Thyroid gland (tissue), 4 donors: ENCODE results near the gene TAF1A. TPM values are rescaled to one million over a fixed set of nuclear protein-coding genes. Genes with fewer than 3 reads are reported as not detected.
A peak's percentile ranks its signal among the peaks of the same experiment; 100 is the strongest.

Source experiments
- DNase-seq, 2 donors: peaks; one replicate each; pipeline ENCODE4 v3.0.0-alpha.2; 2019
- H3K27ac ChIP-seq, 3 donors: fragments of 200-600 bp; sonication (generic); 1 replicate in 2 of 3; 2 replicates in 1 of 3; pipeline ENCODE4 v1.5.1; 2016 to 2019; ENCODE audit warnings: mild to moderate bottlenecking in 1 of 3, moderate library complexity in 1 of 3
- H3K27me3 ChIP-seq: fragments of 200-600 bp; sonication (generic); one replicate; pipeline ENCODE4 v1.5.1; 2019
- H3K36me3 ChIP-seq, 2 donors: fragments of 200-600 bp; sonication (generic); one replicate each; pipeline ENCODE4 v1.5.1; 2016 to 2019
- H3K4me1 ChIP-seq, 2 donors: fragments of 200-600 bp; sonication (generic); one replicate each; pipeline ENCODE4 v1.5.1; 2017 to 2019
- H3K4me3 ChIP-seq, 3 donors: fragments of 200-600 bp; sonication (generic); replicated peaks in 1 of 3; 1 replicate in 2 of 3; 2 replicates in 1 of 3; pipeline ENCODE4 v1.5.1; 2016; ENCODE audit warnings: mild to moderate bottlenecking in 1 of 3
- H3K9me3 ChIP-seq: fragments of 200-600 bp; sonication (generic); one replicate; pipeline ENCODE4 v1.5.1; 2017
- POLR2A ChIP-seq, 2 donors: fragments of 450-650 bp; IDR thresholded peaks; one replicate each; pipeline ENCODE4 v1.6.1; 2017; ENCODE audit warnings: antibody characterized with exemption in 2 of 2, mild to moderate bottlenecking in 2 of 2, moderate library complexity in 1 of 2
- WGBS, 2 donors: methylation state at CpG; one replicate each; pipeline ENCODE4 v1.1.5; 2017; 5-methylcytosine and 5-hydroxymethylcytosine counted together
- intact Hi-C: fragments of 100-400 bp; cut with DNase I; formaldehyde crosslinking; loops from one replicate; pipeline ENCODE4 v1.15.1; 2023
- total RNA-seq, 4 donors: library from RNA; depleted of rRNA; stranded (reverse); fragments of >200 nt; gene quantifications; one replicate each; pipeline ENCODE4 v1.2.3, GENCODE V29; 2016
- TF ChIP-seq, protein P1 (sequence below), 6 experiments: fragments of 200-600 bp in 3 of 6; fragments of 450-650 bp in 3 of 6; sonication (generic) in 3 of 6; IDR thresholded peaks; one replicate each; pipeline ENCODE4 v1.5.1; 2016 to 2019; ENCODE audit warnings: antibody characterized with exemption in 6 of 6, mild to moderate bottlenecking in 2 of 6, inconsistent platforms in 1 of 6, moderate library complexity in 1 of 6

The TAF1A gene
- total RNA-seq, 4 donors from 2014 or later: 7.4 to 18.4 (median 15.0) TPM

DNA sequence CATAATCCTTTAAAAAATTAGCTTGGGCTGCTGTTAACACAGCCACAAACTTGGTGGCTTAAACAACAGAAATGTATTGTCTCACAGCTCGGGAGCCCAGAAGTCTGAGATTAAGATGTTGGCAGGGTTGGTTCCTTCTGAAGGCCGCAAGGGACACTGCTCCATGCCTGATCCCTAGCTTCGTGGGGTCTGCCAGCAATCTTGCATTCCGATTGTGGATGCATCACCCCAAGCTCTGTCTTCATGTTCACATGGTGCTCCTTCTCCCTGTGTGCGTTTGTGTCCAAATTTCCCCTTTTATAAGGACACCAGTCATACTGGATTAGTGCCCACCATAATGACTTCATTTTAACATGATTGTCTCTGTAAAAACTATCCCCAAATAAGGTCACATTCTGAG is 36.9 kb downstream of the TAF1A start:
- Histone ChIP-seq H3K27ac (no peak overlapping the region), H3K27me3 (no peaks in the 10 kb centered on the region), H3K4me1 (no peaks in the 10 kb centered on the region), H3K4me3 (no peak overlapping the region), H3K9me3 (no peaks in the 10 kb centered on the region), H3K36me3 (no peaks in the 10 kb centered on the region)
- DNase-seq: no peak
- intact Hi-C loops: no loop called here
- WGBS, 2 donors: 72 to 86% methylated on average over 5 of the region's 5 CpGs
- TF ChIP-seq, protein P1, sequence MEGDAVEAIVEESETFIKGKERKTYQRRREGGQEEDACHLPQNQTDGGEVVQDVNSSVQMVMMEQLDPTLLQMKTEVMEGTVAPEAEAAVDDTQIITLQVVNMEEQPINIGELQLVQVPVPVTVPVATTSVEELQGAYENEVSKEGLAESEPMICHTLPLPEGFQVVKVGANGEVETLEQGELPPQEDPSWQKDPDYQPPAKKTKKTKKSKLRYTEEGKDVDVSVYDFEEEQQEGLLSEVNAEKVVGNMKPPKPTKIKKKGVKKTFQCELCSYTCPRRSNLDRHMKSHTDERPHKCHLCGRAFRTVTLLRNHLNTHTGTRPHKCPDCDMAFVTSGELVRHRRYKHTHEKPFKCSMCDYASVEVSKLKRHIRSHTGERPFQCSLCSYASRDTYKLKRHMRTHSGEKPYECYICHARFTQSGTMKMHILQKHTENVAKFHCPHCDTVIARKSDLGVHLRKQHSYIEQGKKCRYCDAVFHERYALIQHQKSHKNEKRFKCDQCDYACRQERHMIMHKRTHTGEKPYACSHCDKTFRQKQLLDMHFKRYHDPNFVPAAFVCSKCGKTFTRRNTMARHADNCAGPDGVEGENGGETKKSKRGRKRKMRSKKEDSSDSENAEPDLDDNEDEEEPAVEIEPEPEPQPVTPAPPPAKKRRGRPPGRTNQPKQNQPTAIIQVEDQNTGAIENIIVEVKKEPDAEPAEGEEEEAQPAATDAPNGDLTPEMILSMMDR (IDR thresholded peaks at IDR 0.05): no peak

GRCh38 chr1:222547944-222548671 is 41.6 kb downstream of the TAF1A start, which contains the start of gene HHIPL2:
Gene HHIPL2, minus strand, starts transcription at chr1:222548104. Its CDS starts 60 bp downstream, at chr1:222548044.
- no peaks in the 10 kb centered on the region for H3K36me3 ChIP-seq
- H3K4me3 ChIP-seq: no peak within 1 kb of the TSS
- H3K27ac ChIP-seq: peak within 1 kb of the TSS in 1 of 3 donors; percentile 71
- TF ChIP-seq, protein P1 (IDR thresholded peaks at IDR 0.05): no peak
- TF ChIP-seq POLR2A (IDR thresholded peaks at IDR 0.05): no peak
- intact Hi-C loops: no loop called here
- H3K4me1 ChIP-seq: peaks cover 3 to 18% of the 10 kb centered on the region in 2 donors
- no peaks in the 10 kb centered on the region for H3K9me3 ChIP-seq
- 58 to 63% methylated on average over 8 of the region's 8 CpGs for WGBS, 2 donors
- no peak for DNase-seq
- no peaks in the 10 kb centered on the region for H3K27me3 ChIP-seq

GRCh38 chr1:222547260-222547614 is 42.5 kb downstream of the TAF1A start:
- H3K4me1 ChIP-seq: peaks cover 3 to 18% of the 10 kb centered on the region in 2 donors
- H3K4me3 ChIP-seq: no peak overlapping the region
- peak overlapping the region in 1 of 3 donors; percentile 71 for H3K27ac ChIP-seq
- TF ChIP-seq, protein P1 (IDR thresholded peaks at IDR 0.05): no peak
- WGBS, 2 donors: 40 to 65% methylated on average over 4 to 7 of the region's 8 CpGs
- no peaks in the 10 kb centered on the region for H3K9me3 ChIP-seq
- DNase-seq: no peak
- no peaks in the 10 kb centered on the region for H3K27me3 ChIP-seq
- H3K36me3 ChIP-seq: no peaks in the 10 kb centered on the region
- intact Hi-C loops: no loop called here

GRCh38 chr1:222546548-222547259 is 43.0 kb downstream of the TAF1A start:
- intact Hi-C loops: no loop called here
- Histone ChIP-seq H3K27me3 (no peaks in the 10 kb centered on the region), H3K36me3 (no peaks in the 10 kb centered on the region), H3K4me3 (no peak overlapping the region), H3K4me1 (peaks cover 3 to 18% of the 10 kb centered on the region in 2 donors), H3K27ac (peak overlapping the region in 1 of 3 donors; percentile 71), H3K9me3 (no peaks in the 10 kb centered on the region)
- TF ChIP-seq, protein P1 (IDR thresholded peaks at IDR 0.05): no peak
- TF ChIP-seq POLR2A (IDR thresholded peaks at IDR 0.05): no peak
- peak; percentile 70 to 72 for DNase-seq
- WGBS, 2 donors: 13 to 20% methylated on average over 6 to 7 of the region's 7 CpGs

DNA sequence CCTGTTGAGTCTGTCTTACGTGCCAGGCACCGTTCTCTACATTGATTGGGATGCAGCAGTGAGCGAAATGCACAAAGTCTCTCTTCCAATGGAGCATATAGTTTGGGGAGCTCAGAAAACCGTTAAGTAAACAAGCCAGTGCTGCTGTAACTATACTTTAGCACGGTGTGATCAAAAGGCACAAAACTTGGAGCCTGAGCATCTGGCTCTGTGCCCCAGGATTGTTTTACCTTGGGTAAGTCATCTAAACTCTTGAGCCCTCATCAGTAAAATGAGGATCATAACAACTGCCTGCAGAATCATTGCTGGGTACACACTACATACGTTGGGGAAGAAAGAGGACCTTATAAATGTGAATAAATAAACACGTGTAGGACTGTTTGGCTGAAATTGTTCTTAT is 43.6 kb downstream of the TAF1A start:
- WGBS, 2 donors: 28 to 29% methylated on average over 7 of the region's 7 CpGs
- TF ChIP-seq, protein P1 (IDR thresholded peaks at IDR 0.05): no peak
- TF ChIP-seq POLR2A (IDR thresholded peaks at IDR 0.05): no peak
- Histone ChIP-seq H3K27ac (peak overlapping the region in 1 of 3 donors; percentile 71), H3K36me3 (no peaks in the 10 kb centered on the region), H3K4me1 (peaks cover 3 to 18% of the 10 kb centered on the region in 2 donors), H3K4me3 (no peak overlapping the region), H3K27me3 (no peaks in the 10 kb centered on the region), H3K9me3 (no peaks in the 10 kb centered on the region)
- intact Hi-C loops: no loop called here
- peak; percentile 49 to 55 for DNase-seq
